SK-N-SH treated with all-trans-retinoic acid at 6 μM for 48 hours (cell line): ENCODE results near the gene FERMT2.

Source experiments
- ATAC-seq: fragments of 200-7000 bp; cut with Tn5 transposase; 3 replicates; pipeline ENCODE4 v1.9.1; 2020; ENCODE audit warnings: mild to moderate bottlenecking, moderate library complexity
- ARNTL ChIP-seq: fragments of 450-650 bp; formaldehyde crosslinking; IDR thresholded peaks from 2 replicates; pipeline ENCODE4 v1.5.0; 2020; ENCODE audit warnings: low read depth, mild to moderate bottlenecking, moderate library complexity, borderline replicate concordance
- BACH2 ChIP-seq: fragments of 250-450 bp; sonication (Bioruptor Pico); IDR thresholded peaks from 2 replicates; pipeline ENCODE4 v1.9.0; 2021; ENCODE audit warnings: mild to moderate bottlenecking, borderline replicate concordance
- CSDC2 ChIP-seq: fragments of 250-450 bp; sonication (Bioruptor Pico); IDR thresholded peaks from 2 replicates; pipeline ENCODE4 v1.5.0; 2020; ENCODE audit warnings: mild to moderate bottlenecking, moderate library complexity
- ESRRG ChIP-seq: fragments of 250-450 bp; sonication (Bioruptor Pico); IDR thresholded peaks from 2 replicates; pipeline ENCODE4 v1.6.1; 2021; ENCODE audit warnings: mild to moderate bottlenecking
- GLIS3 ChIP-seq: fragments of 250-450 bp; sonication (Bioruptor Pico); IDR thresholded peaks from 2 replicates; pipeline ENCODE4 v1.5.0; 2020; ENCODE audit warnings: mild to moderate bottlenecking, moderate library complexity
- ISL1 ChIP-seq: fragments of 250-450 bp; sonication (Bioruptor Pico); IDR thresholded peaks from 2 replicates; pipeline ENCODE4 v2.1.2; 2022; ENCODE audit warnings: mild to moderate bottlenecking, moderate library complexity
- OSR1 ChIP-seq: fragments of 250-450 bp; sonication (Bioruptor Pico); IDR thresholded peaks from 2 replicates; pipeline ENCODE4 v1.8.0; 2022; ENCODE audit warnings: moderate library complexity, mild to moderate bottlenecking, inconsistent platforms
- PPARA ChIP-seq: fragments of 250-450 bp; sonication (Bioruptor Pico); IDR thresholded peaks from 2 replicates; pipeline ENCODE4 v1.5.0; 2020; ENCODE audit warnings: mild to moderate bottlenecking, borderline replicate concordance
- SNAI2 ChIP-seq: fragments of 250-450 bp; sonication (Bioruptor Pico); IDR thresholded peaks from 2 replicates; pipeline ENCODE4 v1.5.0; 2020; ENCODE audit warnings: mild to moderate bottlenecking, moderate library complexity
- TOX ChIP-seq: fragments of 250-450 bp; sonication (Bioruptor Pico); IDR thresholded peaks from 2 replicates; pipeline ENCODE4 v1.8.0; 2021; ENCODE audit warnings: mild to moderate bottlenecking, moderate library complexity, borderline replicate concordance
- ZC3H10 ChIP-seq: fragments of 250-450 bp; sonication (Bioruptor Pico); IDR thresholded peaks from 2 replicates; pipeline ENCODE4 v1.5.1; 2021; ENCODE audit warnings: mild to moderate bottlenecking, moderate library complexity
- ZFP3 ChIP-seq: fragments of 250-450 bp; sonication (Bioruptor Pico); IDR thresholded peaks from 2 replicates; pipeline ENCODE4 v1.5.0; 2020; ENCODE audit warnings: mild to moderate bottlenecking, moderate library complexity
- ZFP30 ChIP-seq: fragments of 450-650 bp; formaldehyde crosslinking; IDR thresholded peaks from 2 replicates; pipeline ENCODE4 v1.5.0; 2022; ENCODE audit warnings: mild to moderate bottlenecking, moderate library complexity
- ZNF565 ChIP-seq: fragments of 450-650 bp; formaldehyde crosslinking; conservative IDR thresholded peaks from 2 replicates; pipeline ENCODE4 v1.5.0; 2020; ENCODE audit warnings: low read depth, mild to moderate bottlenecking, moderate library complexity
- ZNF70 ChIP-seq: fragments of 450-650 bp; formaldehyde crosslinking; IDR thresholded peaks from 2 replicates; pipeline ENCODE4 v1.5.0; 2020; ENCODE audit warnings: mild to moderate bottlenecking, moderate library complexity
- ZNF8 ChIP-seq: fragments of 450-650 bp; formaldehyde crosslinking; IDR thresholded peaks from 2 replicates; pipeline ENCODE4 v1.5.0; 2020; ENCODE audit warnings: mild to moderate bottlenecking, moderate library complexity
- TF ChIP-seq, protein P1 (sequence below): fragments of 250-450 bp; sonication (Bioruptor Pico); IDR thresholded peaks from 2 replicates; pipeline ENCODE4 v1.5.0; 2020; ENCODE audit warnings: mild to moderate bottlenecking, moderate library complexity
- TF ChIP-seq, protein P2 (sequence below): fragments of 250-450 bp; sonication (Bioruptor Pico); IDR thresholded peaks from 2 replicates; pipeline ENCODE4 v1.8.0; 2021; ENCODE audit warnings: low read depth, mild to moderate bottlenecking, moderate library complexity, borderline replicate concordance
- TF ChIP-seq, protein P3 (sequence below): fragments of 250-450 bp; sonication (Bioruptor Pico); IDR thresholded peaks from 2 replicates; pipeline ENCODE4 v1.5.1; 2021; ENCODE audit warnings: mild to moderate bottlenecking, moderate library complexity
- TF ChIP-seq, protein P4 (sequence below): fragments of 250-450 bp; sonication (Bioruptor Pico); IDR thresholded peaks from 2 replicates; pipeline ENCODE4 v1.5.1; 2020; ENCODE audit warnings: low read depth, mild to moderate bottlenecking, moderate library complexity
- TF ChIP-seq, protein P5 (sequence below): fragments of 250-450 bp; sonication (Bioruptor Pico); IDR thresholded peaks from 2 replicates; pipeline ENCODE4 v1.8.0; 2020; ENCODE audit warnings: mild to moderate bottlenecking, moderate library complexity, borderline replicate concordance

FERMT2 gene

DNA sequence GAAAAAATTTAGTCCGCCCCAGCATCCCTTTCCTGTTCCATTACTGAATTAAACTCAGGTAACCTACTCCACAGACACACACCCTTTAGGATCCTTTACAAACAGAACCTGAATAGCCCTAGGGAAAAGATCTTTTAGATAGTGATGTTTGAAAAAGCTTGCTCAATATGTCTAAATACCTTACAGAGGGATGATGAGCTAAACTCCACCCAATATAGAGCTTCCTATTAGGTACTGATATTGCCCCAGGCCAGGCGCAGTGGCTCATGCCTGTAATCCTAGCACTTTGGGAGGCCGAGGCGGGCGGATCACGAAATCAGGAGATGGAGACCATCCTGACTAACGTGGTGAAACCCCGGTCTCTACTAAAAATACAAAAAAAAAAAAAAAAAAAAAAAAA lies 50.1 kb downstream of the FERMT2 start:
- ATAC-seq, result no peak
- TF ChIP-seq, protein P1, sequence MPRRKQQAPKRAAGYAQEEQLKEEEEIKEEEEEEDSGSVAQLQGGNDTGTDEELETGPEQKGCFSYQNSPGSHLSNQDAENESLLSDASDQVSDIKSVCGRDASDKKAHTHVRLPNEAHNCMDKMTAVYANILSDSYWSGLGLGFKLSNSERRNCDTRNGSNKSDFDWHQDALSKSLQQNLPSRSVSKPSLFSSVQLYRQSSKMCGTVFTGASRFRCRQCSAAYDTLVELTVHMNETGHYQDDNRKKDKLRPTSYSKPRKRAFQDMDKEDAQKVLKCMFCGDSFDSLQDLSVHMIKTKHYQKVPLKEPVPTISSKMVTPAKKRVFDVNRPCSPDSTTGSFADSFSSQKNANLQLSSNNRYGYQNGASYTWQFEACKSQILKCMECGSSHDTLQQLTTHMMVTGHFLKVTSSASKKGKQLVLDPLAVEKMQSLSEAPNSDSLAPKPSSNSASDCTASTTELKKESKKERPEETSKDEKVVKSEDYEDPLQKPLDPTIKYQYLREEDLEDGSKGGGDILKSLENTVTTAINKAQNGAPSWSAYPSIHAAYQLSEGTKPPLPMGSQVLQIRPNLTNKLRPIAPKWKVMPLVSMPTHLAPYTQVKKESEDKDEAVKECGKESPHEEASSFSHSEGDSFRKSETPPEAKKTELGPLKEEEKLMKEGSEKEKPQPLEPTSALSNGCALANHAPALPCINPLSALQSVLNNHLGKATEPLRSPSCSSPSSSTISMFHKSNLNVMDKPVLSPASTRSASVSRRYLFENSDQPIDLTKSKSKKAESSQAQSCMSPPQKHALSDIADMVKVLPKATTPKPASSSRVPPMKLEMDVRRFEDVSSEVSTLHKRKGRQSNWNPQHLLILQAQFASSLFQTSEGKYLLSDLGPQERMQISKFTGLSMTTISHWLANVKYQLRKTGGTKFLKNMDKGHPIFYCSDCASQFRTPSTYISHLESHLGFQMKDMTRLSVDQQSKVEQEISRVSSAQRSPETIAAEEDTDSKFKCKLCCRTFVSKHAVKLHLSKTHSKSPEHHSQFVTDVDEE (CRISPR knock-in tag), result no peak
- TF ChIP-seq ARNTL (CRISPR knock-in tag) (no peak), ISL1 (CRISPR knock-in tag) (no peak), GLIS3 (CRISPR knock-in tag) (no peak), ZNF8 (CRISPR knock-in tag) (no peak)

DNA sequence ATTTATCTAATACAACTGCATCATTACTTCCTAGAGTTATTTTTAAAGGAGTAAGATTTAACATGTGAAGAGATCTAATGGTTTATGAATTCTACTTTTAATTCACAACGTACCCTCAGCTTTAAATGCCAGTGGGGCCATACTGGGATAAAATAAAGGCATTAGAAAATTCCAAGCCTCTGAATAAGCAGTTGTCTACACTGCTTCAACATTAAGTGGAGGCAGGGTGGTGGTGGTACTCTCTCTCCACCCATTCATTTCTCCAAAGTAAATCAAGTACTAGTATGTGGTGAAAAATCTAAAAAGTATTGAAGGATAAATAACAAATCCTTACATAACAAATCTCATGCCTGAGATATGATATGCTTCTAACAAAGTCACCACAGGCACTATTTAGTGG lies 52.4 kb downstream of the FERMT2 start:
- TF ChIP-seq ZNF565 (CRISPR knock-in tag) (no peak), ISL1 (CRISPR knock-in tag) (peak; percentile 8; the same call in 1 of the 2 replicates)

DNA sequence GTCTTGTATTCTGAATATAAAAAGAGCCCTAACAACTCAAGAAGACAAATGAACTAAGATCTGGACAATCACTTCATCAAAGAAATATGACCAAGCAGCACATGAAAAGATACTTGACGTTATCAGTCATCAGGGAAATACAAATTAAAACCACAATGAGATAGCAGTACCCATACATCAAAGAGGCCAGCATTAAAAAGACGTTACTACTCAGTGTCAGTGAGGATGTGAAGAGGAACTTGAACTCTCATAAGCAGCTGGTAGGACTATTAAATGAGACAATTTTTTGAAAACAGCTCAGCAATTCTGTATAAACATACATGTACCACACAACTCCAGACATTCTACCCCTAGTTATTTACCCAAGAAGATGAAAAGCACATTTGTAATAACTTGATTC lies 55.9 kb downstream of the FERMT2 start:
- TF ChIP-seq CSDC2 (CRISPR knock-in tag) (no peak), ISL1 (CRISPR knock-in tag) (peak; percentile 64), TOX (CRISPR knock-in tag) (0 out of 2 replicates have a peak, but pooled peaks have one; percentile 5), ZFP30 (CRISPR knock-in tag) (no peak)
- ATAC-seq, result peak; percentile 38

More for the DNA sequence above, 52.4 kb downstream of the FERMT2 start:
- ATAC-seq, result peak; percentile 20; the same call in 2 of the 3 replicates

DNA sequence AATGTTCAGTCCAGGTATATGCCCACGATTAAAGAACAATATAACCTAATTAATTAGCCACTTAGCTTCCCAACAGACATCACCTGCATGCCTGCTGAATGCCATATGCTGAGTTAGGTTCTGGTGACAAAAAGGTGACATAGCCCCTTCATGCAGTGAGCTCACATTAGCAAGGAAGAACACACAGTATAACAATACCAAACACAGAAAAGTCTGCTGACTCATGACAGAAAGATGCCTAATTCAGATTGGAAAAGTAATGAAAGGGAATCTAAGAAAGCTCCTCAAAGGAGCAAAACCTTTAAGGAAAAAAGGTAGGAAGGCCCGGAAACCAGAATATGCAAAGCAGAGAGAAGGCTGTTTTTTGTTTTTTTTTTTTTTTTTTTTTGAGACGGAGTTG lies 59.0 kb downstream of the FERMT2 start:
- ATAC-seq, result no peak
- TF ChIP-seq TOX (CRISPR knock-in tag) (no peak), SNAI2 (CRISPR knock-in tag) (no peak), GLIS3 (CRISPR knock-in tag) (no peak), ZNF70 (no peak), ZFP30 (CRISPR knock-in tag) (no peak)

DNA sequence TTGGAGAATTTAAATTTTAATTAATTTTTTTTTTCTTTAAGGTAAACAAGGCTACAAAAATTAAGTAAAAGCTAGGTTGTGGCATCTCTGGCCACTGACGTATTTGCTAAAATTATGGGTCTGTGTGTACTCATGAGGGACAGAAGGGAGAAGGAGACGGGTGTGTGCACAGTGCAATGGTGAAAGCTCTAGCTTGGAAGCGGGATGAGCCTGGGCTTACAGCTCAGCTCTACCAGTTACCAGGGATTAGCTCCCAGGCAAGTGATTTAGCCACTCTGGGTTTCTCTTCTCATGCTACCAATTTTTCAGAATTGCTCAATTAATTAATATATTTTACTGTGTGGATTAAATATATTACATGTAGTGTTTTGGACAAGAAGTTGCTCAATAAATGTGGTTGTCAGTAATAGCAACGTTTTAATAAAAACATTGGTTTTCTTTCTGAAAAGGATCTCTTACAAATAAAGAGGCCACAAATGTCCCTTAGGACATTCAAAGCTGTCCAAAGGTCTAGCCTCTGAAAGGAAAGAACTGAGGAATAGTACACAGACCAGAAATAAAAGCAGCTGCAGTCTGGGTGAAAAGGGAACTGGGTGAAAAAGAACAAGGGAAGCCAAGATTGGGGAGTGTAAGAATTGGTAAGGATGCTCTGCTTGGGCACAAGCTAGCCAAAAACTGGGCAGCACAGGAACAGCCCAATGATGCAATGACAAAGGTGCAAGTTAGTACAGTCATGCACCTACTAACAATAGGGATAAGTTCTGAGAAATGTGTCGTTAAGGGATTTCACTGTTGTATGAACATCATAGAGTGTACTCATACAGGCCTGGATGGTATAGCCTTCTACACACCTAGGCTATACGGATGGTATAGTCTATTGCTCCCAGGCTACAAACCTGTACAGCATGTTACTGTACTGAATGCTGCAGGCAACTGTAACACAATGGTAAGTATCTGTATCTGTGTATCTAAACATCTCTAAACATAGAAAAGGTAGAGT lies 61.7 kb downstream of the FERMT2 start:
- TF ChIP-seq TOX (CRISPR knock-in tag) (no peak), ZNF8 (CRISPR knock-in tag) (no peak), ZFP3 (no peak), BACH2 (CRISPR knock-in tag) (no peak), ZNF565 (CRISPR knock-in tag) (no peak), GLIS3 (CRISPR knock-in tag) (no peak), ESRRG (CRISPR knock-in tag) (no peak), OSR1 (CRISPR knock-in tag) (no peak)
- TF ChIP-seq, protein P2, sequence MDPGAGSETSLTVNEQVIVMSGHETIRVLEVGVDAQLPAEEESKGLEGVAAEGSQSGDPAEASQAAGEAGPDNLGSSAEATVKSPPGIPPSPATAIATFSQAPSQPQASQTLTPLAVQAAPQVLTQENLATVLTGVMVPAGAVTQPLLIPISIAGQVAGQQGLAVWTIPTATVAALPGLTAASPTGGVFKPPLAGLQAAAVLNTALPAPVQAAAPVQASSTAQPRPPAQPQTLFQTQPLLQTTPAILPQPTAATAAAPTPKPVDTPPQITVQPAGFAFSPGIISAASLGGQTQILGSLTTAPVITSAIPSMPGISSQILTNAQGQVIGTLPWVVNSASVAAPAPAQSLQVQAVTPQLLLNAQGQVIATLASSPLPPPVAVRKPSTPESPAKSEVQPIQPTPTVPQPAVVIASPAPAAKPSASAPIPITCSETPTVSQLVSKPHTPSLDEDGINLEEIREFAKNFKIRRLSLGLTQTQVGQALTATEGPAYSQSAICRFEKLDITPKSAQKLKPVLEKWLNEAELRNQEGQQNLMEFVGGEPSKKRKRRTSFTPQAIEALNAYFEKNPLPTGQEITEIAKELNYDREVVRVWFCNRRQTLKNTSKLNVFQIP, result no peak
- TF ChIP-seq, all 23 proteins: peak for 0
- ATAC-seq, result no peak

DNA sequence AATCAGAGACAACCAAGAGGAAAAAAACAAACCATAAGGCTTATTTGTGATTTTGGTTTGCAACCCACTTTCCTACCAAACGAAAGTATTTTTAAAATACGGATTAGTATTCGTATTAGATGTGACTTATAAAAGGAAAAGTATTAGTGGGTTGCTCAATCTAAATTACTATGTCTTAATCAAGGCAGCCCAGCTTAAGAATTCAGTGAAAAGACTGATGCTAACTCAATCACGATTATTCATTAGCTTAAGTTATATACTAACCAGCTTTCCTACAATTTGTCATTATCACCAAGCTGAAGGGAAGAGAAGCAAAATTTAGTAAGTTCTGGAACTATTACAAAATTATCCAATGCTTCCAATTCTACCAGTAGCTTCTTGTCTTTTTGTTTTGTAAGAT lies 62.7 kb downstream of the FERMT2 start:
- ATAC-seq, result no peak
- TF ChIP-seq, protein P3, sequence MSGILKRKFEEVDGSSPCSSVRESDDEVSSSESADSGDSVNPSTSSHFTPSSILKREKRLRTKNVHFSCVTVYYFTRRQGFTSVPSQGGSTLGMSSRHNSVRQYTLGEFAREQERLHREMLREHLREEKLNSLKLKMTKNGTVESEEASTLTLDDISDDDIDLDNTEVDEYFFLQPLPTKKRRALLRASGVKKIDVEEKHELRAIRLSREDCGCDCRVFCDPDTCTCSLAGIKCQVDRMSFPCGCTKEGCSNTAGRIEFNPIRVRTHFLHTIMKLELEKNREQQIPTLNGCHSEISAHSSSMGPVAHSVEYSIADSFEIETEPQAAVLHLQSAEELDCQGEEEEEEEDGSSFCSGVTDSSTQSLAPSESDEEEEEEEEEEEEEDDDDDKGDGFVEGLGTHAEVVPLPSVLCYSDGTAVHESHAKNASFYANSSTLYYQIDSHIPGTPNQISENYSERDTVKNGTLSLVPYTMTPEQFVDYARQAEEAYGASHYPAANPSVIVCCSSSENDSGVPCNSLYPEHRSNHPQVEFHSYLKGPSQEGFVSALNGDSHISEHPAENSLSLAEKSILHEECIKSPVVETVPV (CRISPR knock-in tag), result no peak
- TF ChIP-seq BACH2 (CRISPR knock-in tag) (no peak), ZC3H10 (no peak), ISL1 (CRISPR knock-in tag) (no peak), ZNF70 (no peak), TOX (CRISPR knock-in tag) (no peak), GLIS3 (CRISPR knock-in tag) (no peak), OSR1 (CRISPR knock-in tag) (no peak), SNAI2 (CRISPR knock-in tag) (no peak), PPARA (CRISPR knock-in tag) (no peak), ARNTL (CRISPR knock-in tag) (no peak), ZNF565 (CRISPR knock-in tag) (no peak), ZFP3 (no peak)
- TF ChIP-seq, protein P4, sequence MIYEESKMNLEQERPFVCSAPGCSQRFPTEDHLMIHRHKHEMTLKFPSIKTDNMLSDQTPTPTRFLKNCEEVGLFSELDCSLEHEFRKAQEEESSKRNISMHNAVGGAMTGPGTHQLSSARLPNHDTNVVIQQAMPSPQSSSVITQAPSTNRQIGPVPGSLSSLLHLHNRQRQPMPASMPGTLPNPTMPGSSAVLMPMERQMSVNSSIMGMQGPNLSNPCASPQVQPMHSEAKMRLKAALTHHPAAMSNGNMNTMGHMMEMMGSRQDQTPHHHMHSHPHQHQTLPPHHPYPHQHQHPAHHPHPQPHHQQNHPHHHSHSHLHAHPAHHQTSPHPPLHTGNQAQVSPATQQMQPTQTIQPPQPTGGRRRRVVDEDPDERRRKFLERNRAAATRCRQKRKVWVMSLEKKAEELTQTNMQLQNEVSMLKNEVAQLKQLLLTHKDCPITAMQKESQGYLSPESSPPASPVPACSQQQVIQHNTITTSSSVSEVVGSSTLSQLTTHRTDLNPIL (CRISPR knock-in tag), result no peak
- TF ChIP-seq, protein P5, sequence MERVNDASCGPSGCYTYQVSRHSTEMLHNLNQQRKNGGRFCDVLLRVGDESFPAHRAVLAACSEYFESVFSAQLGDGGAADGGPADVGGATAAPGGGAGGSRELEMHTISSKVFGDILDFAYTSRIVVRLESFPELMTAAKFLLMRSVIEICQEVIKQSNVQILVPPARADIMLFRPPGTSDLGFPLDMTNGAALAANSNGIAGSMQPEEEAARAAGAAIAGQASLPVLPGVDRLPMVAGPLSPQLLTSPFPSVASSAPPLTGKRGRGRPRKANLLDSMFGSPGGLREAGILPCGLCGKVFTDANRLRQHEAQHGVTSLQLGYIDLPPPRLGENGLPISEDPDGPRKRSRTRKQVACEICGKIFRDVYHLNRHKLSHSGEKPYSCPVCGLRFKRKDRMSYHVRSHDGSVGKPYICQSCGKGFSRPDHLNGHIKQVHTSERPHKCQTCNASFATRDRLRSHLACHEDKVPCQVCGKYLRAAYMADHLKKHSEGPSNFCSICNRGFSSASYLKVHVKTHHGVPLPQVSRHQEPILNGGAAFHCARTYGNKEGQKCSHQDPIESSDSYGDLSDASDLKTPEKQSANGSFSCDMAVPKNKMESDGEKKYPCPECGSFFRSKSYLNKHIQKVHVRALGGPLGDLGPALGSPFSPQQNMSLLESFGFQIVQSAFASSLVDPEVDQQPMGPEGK (CRISPR knock-in tag), result no peak
